ENCODE results near the gene CHM.

CHM gene

GRCh38 chrX:85905851-85906250 is 141.5 kb downstream of the CHM start:
- DNase-seq = no peak

- DNase-seq = no peak
These were observed 143.5 kb downstream of the CHM start for GRCh38 chrX:85903692-85904471.

DNA sequence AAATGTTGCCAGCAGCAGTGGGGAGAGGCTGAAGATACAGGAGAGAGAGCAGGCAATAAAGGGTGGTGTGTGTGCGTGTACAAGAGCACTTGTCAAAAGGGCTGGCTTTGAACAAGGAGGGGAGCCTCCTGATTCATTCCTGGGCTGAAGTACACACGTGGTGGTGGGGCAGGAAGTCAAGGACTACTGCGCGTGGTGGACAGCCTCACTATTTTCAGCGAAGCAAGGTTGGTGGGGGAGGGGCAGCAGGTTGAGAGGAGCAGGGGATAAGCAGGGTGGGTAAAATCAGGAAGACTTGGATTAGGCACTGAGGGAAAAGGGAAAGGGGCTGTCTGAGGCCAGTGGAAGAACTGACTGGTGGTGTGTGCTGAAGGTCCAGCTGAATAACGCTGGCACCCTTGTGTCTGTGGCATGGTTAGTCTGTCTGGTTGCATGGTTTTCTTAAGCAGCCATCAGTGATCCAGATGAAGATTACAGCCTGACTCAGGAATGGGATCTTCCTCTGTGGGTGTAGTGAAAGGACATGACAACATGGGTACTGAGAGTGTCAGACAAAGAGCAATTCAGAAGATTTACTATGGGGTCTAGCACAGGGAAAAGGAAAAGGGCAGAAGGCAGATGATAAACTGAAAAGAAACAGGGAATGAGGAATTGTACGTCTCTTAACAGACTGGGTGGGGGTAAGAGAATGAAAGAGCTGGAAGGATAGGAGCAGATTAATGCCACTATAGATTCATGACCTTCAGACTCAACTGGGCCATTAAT is 149.8 kb downstream of the CHM start:
- DNase-seq = no peak

DNA sequence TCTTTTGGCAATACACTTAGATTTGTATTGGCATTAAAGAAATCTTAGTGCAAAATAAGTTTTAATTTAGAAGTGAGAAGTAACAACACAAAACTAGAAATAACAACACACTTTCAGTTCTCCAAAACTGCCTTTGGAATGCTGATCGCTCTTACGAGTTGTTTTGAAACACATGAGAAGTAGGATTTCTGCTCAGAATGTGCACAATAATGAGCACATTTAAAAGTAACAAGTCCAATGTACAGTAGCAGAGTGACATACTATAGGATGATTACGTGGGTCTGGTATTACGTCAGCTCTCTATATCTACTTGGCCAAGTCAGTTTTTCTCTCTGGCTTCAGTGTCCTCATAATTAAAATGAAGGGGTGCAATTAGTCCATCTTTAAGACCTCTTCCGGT is 164.8 kb downstream of the CHM start:
- no peak for DNase-seq

DNA sequence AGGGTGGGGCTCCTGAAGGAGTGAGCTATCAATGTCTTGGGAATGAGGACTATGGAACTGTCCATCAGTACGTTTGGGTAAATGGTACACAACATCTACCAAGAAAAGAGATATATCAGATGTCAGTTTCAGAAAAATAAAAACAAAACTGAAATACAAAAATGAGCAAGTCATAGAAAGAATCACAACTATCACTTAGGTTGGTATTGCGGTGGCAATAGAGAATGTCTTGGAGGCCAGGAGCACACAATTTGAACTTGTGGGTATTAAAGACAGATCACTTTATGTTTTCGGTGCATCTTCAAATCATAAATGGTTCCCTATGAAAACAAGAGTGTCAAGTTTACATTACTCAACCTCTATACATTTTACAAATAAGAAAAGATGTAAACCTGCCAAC is 176.8 kb downstream of the CHM start:
- no peak for DNase-seq

DNA sequence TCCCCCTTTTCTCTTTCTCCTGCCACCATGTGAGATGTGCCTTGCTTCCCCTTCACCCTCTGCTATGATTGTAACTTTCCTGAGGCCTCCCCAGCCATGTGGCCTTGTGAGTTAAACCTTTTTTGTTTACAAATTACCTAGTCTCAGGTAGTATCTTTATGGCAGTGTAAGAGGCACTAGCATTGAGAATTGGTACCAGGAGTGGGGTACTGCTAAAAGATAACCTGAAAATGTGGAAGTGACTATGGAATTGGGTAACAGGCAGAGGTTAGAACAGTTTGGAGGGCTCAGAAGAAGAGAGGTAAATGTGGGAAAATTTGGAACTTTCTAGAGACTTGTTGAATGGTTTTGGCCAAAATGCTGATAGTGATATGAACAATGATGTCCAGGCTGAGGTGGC is 182.0 kb downstream of the CHM start:
- DNase-seq = no peak

GRCh38 chrX:85859426-85859825 is 187.9 kb downstream of the CHM start:
- no peak for DNase-seq

GRCh38 chrX:85851418-85851817 is 195.9 kb downstream of the CHM start:
- DNase-seq = no peak

- no peak for DNase-seq
These were observed 210.5 kb downstream of the CHM start for GRCh38 chrX:85836868-85837267.

DNA sequence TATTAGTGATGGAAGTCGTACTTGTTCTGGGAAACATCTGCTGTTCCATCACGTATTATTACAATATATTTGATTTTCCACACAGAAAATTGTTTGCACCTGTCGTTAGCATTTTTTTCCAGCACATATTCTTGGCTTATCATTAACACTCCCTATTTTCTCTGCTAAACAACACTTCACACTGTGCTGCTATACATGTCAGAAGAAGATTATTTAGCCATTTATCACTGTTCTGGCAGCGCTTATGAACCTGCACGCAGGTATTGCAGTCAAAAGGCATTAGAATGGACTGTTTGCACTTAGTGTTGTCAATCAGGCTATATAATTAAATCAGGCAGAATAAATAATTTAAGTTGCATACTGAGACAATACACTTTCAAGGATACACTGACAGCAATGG is 218.6 kb downstream of the CHM start:
- no peak for DNase-seq

DNA sequence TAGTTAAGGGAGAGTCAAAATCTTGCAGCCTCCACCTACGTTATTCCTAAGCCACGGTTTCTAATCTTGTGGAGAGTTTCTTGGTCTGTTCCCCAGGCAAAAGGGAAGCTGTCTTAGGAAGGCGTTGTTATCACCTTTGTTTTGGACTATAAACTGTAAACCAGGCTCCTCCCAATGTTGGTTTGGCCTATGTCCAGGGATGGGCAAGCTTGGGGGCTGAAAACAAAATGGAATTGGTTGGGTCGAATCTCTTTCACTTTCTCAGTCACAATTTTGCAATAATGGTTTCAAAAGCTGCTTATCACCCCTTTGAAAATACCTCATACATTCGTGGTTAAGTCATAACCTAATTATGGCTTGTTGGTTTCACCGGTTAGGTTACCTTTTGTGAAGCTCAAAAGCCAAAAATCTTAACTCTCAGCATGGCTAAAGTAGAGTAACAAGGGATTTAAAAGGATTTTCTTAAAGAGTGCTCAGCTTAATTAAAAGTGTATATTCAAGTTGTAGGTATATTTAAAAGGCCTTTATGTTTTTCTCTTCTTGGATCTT is 232.1 kb downstream of the CHM start:
- DNase-seq = no peak
